Activated CD4-positive, alpha-beta T cell treated with anti-CD3 and anti-CD28 coated beads, Interleukin-2, amount 10 ng/mL, durations not matched to agents 24 days and 14 days (primary cell): Measurements from ENCODE around the gene ALPP. TPM values are rescaled to one million over a fixed set of nuclear protein-coding genes. Genes with fewer than 3 reads are reported as not detected.
"Not testable (repeated sequence)": the region's sequence is repeated elsewhere in the genome, so short reads cannot be mapped to it uniquely, and the experiment has no call there.

Source experiments
- DNase-seq: peaks from one replicate; pipeline ENCODE4 v3.0.0; 2022
- H3K27ac Mint-ChIP-seq: one replicate; pipeline ENCODE4 v1.8.0; 2022; ENCODE audit warnings: mild to moderate bottlenecking, mixed read lengths
- H3K27me3 Mint-ChIP-seq: one replicate; pipeline ENCODE4 v1.8.0; 2022; ENCODE audit warnings: mixed read lengths
- H3K36me3 Mint-ChIP-seq: one replicate; pipeline ENCODE4 v1.8.0; 2022; ENCODE audit warnings: low read depth, mild to moderate bottlenecking, mixed read lengths
- H3K4me1 Mint-ChIP-seq: one replicate; pipeline ENCODE4 v1.8.0; 2021; ENCODE audit warnings: mixed read lengths
- H3K4me3 Mint-ChIP-seq: one replicate; pipeline ENCODE4 v1.8.0; 2022; ENCODE audit warnings: mild to moderate bottlenecking, moderate library complexity, mixed read lengths
- H3K9me3 Mint-ChIP-seq: one replicate; pipeline ENCODE4 v1.8.0; 2021; ENCODE audit warnings: mixed read lengths
- intact Hi-C: fragments of 100-400 bp; cut with micrococcal nuclease; formaldehyde crosslinking; loops from one replicate; pipeline ENCODE4 v1.15.1; 2023
- total RNA-seq: library from RNA; stranded (reverse); gene quantifications from 2 replicates; pipeline ENCODE4 v1.2.3, GENCODE V29; 2022

The ALPP gene
- total RNA-seq, 1 donor from 2014 or later: not detected

DNA sequence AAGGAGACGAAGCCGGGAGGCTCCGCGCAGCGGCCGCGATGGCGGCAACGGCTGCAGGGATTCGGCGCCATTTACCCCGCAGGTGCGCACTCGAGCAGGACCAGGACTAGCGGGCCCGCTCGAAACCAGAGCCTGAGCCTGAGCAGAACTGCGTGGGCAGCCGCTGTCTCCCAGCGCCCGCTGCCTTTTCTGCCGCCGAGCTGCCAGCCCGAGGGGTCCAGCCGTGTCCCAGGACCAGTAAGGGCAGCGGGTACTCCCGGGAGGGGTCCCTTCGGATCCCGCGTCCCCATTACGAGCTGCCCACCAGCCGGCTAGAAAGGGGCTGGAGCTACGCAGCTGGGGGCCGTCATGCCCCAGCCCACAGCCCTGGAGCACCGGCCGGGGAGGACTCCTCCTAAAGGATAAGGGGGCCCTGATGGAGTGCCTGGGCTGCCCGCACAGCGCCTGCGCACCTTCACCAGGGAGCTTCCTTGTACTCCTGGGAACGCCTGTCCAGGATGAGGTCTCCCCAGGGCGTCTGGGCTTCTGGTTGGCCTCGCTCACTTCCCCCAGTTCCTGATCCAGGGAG, 9.9 kb downstream of the ALPP start:
- intact Hi-C loops: no loop called here
- H3K36me3 Mint-ChIP-seq: no peaks in the 10 kb centered on the region
- no peaks in the 10 kb centered on the region for H3K4me1 Mint-ChIP-seq
- no peak overlapping the region for H3K27ac Mint-ChIP-seq
- DNase-seq: no peak
- H3K9me3 Mint-ChIP-seq: no peaks in the 10 kb centered on the region
- peaks cover 49% of the 10 kb centered on the region for H3K27me3 Mint-ChIP-seq
- no peak overlapping the region for H3K4me3 Mint-ChIP-seq

DNA sequence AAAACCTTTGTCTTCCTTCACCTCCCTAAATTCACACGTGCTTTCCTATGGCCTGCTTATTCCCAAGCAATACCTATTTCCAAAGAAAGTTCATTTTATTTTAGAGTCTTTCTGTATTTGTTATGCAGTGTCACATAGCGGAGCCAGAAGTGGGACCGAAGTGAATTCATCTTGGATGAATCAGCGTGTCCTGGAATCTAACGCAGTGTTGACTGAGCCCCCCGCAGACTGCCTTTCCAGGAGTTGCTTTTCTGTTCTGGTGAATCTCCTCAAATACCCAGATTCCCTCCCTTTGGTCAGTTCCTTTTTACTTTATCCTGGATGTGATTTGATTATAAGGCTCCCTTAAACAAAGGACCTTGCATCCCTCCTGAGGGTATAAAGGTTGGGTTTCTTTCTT, 10.8 kb downstream of the ALPP start:
- Mint-ChIP-seq H3K36me3 (no peaks in the 10 kb centered on the region), H3K27me3 (peaks cover 48% of the 10 kb centered on the region), H3K4me3 (no peak overlapping the region), H3K4me1 (no peaks in the 10 kb centered on the region), H3K9me3 (no peaks in the 10 kb centered on the region), H3K27ac (no peak overlapping the region)
- intact Hi-C loops: no loop called here
- no peak for DNase-seq

DNA sequence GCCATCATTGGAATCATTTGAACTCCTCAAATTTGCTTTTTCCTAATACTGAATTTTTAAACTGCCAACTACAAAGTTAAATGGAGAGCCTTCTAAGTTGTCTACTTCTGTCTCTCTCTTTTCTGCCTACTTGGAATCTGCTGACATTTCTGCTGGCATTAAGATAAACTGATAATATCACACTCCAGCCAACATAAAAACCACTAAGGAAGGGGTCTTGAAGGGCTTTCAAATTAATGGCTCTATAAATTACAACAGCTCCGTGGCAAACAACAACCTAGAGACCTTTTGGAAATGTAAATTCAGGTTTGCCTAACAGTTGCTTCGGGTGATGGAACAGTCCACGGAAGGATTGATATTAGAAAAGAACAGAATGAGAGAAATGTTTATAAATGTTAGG, 12.1 kb downstream of the ALPP start:
- Mint-ChIP-seq H3K9me3 (no peaks in the 10 kb centered on the region), H3K27me3 (peaks cover 38% of the 10 kb centered on the region)
- intact Hi-C loops: no loop called here

DNA sequence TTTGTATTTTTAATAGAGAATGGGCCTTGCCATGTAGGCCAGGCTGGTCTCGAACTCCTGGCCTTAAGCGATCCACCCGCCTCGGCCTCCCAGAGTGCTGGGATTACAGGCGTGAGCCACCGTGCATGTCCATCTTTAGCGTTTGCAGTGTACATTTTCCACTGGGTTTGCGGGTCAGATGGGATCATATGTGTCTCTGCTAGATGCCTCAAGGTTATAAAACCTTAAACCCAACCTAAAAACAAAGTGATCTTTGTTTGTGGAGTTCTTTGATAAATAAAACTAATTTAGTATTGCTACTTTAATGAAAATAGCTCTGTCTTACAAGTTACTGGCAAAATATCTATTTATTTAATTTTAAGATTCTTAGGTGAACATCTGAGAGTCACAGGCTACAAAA, 15.0 kb downstream of the ALPP start:
- Mint-ChIP-seq H3K27me3 (peaks cover 31% of the 10 kb centered on the region), H3K9me3 (no peaks in the 10 kb centered on the region), H3K4me1 (no peaks in the 10 kb centered on the region), H3K36me3 (no peaks in the 10 kb centered on the region), H3K4me3 (no peak overlapping the region), H3K27ac (no peak overlapping the region)
- no peak for DNase-seq
- intact Hi-C loops: no loop called here

More for the DNA sequence above, 12.1 kb downstream of the ALPP start:
- Mint-ChIP-seq H3K36me3 (no peaks in the 10 kb centered on the region), H3K4me3 (no peak overlapping the region), H3K4me1 (no peaks in the 10 kb centered on the region), H3K27ac (no peak overlapping the region)
- DNase-seq: no peak

DNA sequence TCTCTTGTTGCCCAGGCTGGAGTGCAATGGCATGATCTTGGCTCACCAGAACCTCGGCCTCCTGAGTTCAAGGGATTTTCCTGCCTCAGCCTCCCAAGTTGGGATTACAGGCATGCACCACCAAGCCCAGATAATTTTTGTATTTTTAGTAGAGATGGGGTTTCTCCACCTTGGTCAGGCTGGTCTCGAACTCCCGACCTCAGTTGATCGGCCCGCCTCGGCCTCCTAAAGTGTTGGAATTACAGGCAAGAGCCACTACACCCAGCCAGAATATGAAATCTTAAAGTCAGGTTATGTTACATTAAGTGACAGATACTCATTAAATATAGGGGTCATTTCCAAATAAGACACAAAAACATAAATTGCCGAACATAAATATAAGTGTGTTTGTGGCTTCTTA, 15.9 kb downstream of the ALPP start:
- intact Hi-C loops, H3K4me1 Mint-ChIP-seq, H3K36me3 Mint-ChIP-seq, H3K27ac Mint-ChIP-seq, H3K9me3 Mint-ChIP-seq, H3K4me3 Mint-ChIP-seq, DNase-seq: not testable (repeated sequence)
- H3K27me3 Mint-ChIP-seq: peaks cover 31% of the 10 kb centered on the region

DNA sequence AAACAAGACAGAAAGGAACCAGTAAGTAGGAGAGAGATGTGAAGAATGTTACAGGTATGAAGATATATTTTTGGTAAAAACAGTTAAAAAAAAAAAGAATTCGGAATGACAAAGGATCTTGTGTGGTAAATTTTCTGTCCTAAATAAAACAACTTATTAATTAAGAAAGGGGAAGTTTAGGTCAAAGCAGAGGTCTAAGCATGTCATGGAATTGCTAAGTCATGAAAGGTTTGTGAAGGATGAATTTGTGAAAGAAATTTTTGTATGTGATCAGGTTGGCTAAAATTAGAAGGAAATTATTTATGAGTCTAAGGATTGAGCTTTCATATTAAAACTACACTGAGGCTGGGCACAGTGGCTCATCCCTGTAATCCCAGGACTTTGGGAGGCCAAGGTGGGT, 17.0 kb downstream of the ALPP start:
- peaks cover 24% of the 10 kb centered on the region for H3K27me3 Mint-ChIP-seq
- no peaks in the 10 kb centered on the region for H3K9me3 Mint-ChIP-seq
- DNase-seq: no peak
- no peak overlapping the region for H3K27ac Mint-ChIP-seq
- no peak overlapping the region for H3K4me3 Mint-ChIP-seq
- no peaks in the 10 kb centered on the region for H3K4me1 Mint-ChIP-seq
- no peaks in the 10 kb centered on the region for H3K36me3 Mint-ChIP-seq
- intact Hi-C loops: no loop called here

DNA sequence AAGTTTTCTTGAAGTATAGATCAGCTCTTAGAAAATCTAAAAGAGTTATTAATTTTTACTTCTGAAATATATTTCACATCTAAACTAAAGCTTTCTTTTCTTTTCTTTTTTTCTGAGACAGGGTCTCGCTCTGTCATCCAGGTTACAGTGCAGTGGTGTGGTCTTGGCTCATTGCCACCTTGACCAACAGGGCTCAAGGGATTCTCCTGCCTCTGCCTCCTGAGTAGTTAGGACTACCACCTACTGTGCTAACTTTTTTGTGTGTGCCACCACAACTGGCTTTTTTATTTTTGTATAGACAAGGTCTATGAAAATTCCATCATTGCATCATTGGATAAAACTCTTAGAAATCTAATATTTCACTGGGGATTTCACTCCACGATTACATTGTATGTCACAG, 18.1 kb downstream of the ALPP start:
- H3K27me3 Mint-ChIP-seq: peaks cover 20% of the 10 kb centered on the region
- no peak overlapping the region for H3K27ac Mint-ChIP-seq
- H3K4me1 Mint-ChIP-seq: no peaks in the 10 kb centered on the region
- no peak for DNase-seq
- H3K4me3 Mint-ChIP-seq: no peak overlapping the region
- no peaks in the 10 kb centered on the region for H3K36me3 Mint-ChIP-seq
- no peaks in the 10 kb centered on the region for H3K9me3 Mint-ChIP-seq
- intact Hi-C loops: no loop called here

DNA sequence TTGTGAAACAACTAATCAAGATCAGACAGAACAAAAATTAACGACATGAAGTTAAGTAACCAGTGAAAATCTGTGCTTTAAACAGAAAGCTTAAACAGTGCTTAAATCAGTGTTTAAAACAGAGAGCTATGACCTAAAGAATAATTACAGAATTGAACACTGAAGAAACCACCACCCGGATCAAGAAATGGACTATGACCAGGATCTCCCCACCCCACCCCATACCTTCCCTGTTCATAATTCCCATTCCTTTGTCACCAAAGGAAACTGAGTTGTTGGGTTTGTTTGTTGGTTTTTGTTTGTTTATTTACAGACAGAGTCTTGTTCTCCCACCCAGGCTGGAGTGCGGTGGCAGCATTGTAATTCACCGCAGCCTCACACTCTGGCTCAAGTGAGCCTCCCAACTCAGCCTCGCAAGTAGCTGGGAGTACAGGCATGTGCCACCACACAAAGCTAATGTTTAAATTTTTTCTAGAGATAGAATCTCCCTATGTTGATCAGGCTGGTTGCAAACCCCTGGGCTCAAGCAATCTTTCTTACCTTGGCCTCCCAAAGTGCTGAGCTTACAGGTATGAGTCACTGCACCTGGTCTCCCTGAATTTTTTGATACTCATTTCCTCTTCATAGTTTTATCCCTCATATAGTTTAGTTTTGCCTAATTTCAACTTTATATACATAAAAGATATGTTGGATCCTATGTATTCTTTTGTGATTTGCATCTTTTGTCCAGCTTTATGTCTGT, 19.9 kb downstream of the ALPP start:
- H3K4me1 Mint-ChIP-seq: no peaks in the 10 kb centered on the region
- peaks cover 16% of the 10 kb centered on the region for H3K27me3 Mint-ChIP-seq
- no peaks in the 10 kb centered on the region for H3K9me3 Mint-ChIP-seq
- H3K27ac Mint-ChIP-seq: no peak overlapping the region
- H3K36me3 Mint-ChIP-seq: no peaks in the 10 kb centered on the region
- DNase-seq: no peak
- intact Hi-C loops: no loop called here
- no peak overlapping the region for H3K4me3 Mint-ChIP-seq

DNA sequence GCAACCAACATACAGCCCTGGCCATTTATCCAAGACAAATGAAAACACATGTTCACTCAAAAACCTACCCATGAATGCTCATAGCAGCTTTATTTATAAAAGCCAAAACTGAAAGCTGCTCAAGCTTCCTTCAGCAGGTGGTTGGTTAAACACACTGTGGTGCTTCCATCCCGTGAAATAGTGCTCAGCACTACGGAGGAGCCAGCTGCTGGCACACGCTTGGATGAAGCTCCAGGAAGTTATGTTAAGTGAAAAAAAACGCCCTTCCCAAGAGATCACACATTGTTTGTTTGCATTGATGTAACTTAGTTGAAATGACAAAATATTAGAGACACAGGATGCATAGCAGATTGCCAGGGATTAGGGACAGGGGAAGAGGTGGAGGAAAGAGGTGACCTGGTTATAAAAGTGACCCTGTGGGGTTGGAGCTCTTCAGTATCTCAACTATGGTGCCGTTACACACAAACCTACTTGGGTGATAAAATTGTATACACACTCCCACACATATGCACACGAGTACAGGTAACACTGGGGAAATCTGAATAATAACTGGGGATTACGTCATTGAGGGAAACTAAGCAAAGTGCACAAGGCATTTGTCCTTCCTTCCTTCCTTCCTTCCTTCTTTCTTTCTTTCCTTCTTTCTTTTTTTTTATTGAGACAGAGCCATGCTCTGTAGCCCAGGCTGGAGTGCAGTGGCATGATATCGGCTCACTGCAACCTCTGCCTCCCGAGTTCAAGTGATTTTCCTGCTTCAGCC, 21.9 kb downstream of the ALPP start:
- H3K36me3 Mint-ChIP-seq: no peaks in the 10 kb centered on the region
- no peak overlapping the region for H3K4me3 Mint-ChIP-seq
- peaks cover 15% of the 10 kb centered on the region for H3K27me3 Mint-ChIP-seq
- no peak overlapping the region for H3K27ac Mint-ChIP-seq
- DNase-seq: no peak
- intact Hi-C loops: no loop called here
- H3K4me1 Mint-ChIP-seq: no peaks in the 10 kb centered on the region
- H3K9me3 Mint-ChIP-seq: no peaks in the 10 kb centered on the region

DNA sequence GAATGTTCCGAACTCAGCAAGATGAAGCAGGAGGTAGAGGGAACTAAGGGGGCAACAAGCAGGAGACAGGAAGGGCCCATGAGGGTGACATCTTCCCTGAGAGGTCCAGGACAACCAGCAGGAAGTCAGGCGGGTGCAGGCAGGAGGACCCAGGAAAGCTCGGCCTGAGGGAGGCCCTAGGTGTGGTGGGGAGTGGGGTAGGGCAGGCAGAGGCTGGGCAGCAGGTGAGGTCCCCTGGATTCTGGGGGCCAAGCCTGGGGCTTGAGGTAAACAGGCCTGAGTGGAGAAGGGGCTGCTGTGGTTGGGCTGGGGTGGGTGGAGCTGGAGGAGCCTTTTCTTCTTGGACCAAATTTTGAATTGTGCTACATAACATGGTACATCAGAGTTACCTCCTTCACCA, 24.0 kb downstream of the ALPP start:
- H3K36me3 Mint-ChIP-seq: no peaks in the 10 kb centered on the region
- no peaks in the 10 kb centered on the region for H3K4me1 Mint-ChIP-seq
- H3K27ac Mint-ChIP-seq: no peak overlapping the region
- H3K9me3 Mint-ChIP-seq: no peaks in the 10 kb centered on the region
- no peak for DNase-seq
- intact Hi-C loops: no loop called here
- no peak overlapping the region for H3K4me3 Mint-ChIP-seq
- peaks cover 13% of the 10 kb centered on the region for H3K27me3 Mint-ChIP-seq

DNA sequence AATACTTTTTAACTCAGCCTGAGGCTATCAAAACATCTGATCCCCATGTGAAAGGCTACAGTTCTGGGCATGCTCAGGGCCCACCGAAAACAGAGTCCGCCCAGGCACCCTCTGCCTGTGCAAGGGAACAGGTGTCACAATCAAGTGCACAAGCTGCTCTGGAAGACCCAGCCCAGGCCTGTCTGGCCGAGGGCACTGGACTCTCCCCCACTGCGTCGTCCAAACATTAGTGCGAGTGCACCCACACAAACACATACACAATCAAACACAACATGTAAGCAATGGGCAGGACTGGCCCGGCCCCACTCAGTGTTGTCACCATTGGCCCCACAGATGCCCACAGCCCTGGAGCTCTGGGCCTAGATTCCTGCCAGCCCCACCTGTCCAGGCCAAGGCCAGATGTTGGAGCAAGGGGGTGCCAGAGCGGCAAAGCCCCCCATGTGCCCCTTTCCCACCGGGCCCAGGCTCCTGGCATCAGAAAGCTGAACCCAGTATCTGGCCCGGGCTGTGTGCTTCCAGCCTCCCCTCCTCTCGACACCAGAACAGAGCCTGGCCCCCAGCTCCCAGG, 27.5 kb downstream of the ALPP start:
- no peak for DNase-seq
- no peak overlapping the region for H3K4me3 Mint-ChIP-seq
- H3K4me1 Mint-ChIP-seq: no peaks in the 10 kb centered on the region
- H3K27ac Mint-ChIP-seq: no peak overlapping the region
- no peaks in the 10 kb centered on the region for H3K9me3 Mint-ChIP-seq
- intact Hi-C loops: no loop called here
- peaks cover 9% of the 10 kb centered on the region for H3K27me3 Mint-ChIP-seq
- no peaks in the 10 kb centered on the region for H3K36me3 Mint-ChIP-seq

DNA sequence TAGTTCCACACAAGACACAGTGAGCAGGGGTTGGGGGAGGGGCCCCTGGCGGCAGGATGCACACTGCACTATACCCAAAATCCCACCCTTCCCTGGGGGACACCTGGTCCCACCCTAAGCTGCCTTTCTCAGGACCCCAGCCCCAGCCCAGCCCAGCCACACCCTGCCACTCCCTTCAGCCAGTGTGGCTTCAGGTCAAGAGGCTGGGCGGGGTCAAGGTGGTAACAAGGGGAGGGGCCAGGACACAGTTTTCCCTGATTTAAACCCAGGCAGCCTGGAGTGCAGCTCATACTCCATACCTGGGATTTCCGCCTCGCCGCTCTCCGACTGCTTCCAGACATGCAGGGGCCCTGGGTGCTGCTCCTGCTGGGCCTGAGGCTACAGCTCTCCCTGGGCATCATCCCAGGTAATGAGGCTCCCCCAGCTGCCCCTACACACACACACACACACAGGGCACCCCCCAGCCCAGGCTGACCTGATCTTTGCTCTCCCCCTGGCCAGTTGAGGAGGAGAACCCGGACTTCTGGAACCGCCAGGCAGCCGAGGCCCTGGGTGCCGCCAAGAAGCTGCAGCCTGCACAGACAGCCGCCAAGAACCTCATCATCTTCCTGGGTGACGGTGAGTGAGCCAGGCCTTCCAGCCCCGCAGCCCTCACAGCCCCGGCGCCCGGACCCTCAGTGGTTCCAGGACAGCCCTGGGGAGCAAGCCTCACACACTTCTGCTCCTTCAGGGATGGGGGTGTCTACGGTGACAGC, 28.2 kb downstream of the ALPP start, which contains the start of gene ALPG:
ALPG (plus strand) TSS at position 289 of the 755 bp plus-strand sequence; CDS start at position 340, 51 bp downstream.
- H3K4me3 Mint-ChIP-seq: no peak within 1 kb of the TSS
- peaks cover 10% of the 10 kb centered on the region for H3K27me3 Mint-ChIP-seq
- no peak within 1 kb of the TSS for H3K27ac Mint-ChIP-seq
- intact Hi-C loops: no loop called here
- no peaks in the 10 kb centered on the region for H3K36me3 Mint-ChIP-seq
- no peaks in the 10 kb centered on the region for H3K4me1 Mint-ChIP-seq
- DNase-seq: no peak
- H3K9me3 Mint-ChIP-seq: no peaks in the 10 kb centered on the region

DNA sequence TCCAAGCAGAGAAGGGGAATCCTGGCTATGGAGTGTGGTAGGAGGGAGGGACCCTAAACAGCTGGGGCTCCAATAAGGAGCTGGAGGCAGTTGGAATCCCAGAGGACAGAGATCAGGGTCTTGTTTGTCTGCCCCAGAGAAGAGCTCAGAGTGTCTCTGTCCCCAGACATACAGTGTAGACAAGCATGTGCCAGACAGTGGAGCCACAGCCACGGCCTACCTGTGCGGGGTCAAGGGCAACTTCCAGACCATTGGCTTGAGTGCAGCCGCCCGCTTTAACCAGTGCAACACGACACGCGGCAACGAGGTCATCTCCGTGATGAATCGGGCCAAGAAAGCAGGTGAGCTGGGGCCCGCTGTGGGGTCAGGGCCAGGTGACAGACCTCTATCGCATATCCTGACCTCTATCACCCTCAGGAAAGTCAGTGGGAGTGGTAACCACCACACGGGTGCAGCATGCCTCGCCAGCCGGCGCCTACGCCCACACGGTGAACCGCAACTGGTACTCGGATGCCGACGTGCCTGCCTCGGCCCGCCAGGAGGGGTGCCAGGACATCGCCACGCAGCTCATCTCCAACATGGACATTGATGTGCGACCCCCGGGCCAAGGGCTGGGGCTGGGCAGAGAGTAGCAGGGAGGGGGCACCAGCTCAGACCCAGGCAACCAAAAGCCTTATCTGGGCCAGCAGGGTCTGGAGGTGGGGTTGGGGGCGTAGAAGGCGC, 29.0 kb downstream of the ALPP start:
- H3K4me3 Mint-ChIP-seq, H3K27ac Mint-ChIP-seq, DNase-seq, H3K4me1 Mint-ChIP-seq, H3K36me3 Mint-ChIP-seq, intact Hi-C loops, H3K9me3 Mint-ChIP-seq: not testable (repeated sequence)
- H3K27me3 Mint-ChIP-seq: peaks cover 16% of the 10 kb centered on the region
